ENCODE data around the gene AKR1D1. TPM values are rescaled to one million over a fixed set of nuclear protein-coding genes. Genes with fewer than 3 reads are reported as not detected.
"Not testable (repeated sequence)": the region's sequence is repeated elsewhere in the genome, so short reads cannot be mapped to it uniquely, and the experiment has no call there.

AKR1D1 gene, protein sequence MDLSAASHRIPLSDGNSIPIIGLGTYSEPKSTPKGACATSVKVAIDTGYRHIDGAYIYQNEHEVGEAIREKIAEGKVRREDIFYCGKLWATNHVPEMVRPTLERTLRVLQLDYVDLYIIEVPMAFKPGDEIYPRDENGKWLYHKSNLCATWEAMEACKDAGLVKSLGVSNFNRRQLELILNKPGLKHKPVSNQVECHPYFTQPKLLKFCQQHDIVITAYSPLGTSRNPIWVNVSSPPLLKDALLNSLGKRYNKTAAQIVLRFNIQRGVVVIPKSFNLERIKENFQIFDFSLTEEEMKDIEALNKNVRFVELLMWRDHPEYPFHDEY
- total RNA-seq = not detected in 2 replicates

DNA sequence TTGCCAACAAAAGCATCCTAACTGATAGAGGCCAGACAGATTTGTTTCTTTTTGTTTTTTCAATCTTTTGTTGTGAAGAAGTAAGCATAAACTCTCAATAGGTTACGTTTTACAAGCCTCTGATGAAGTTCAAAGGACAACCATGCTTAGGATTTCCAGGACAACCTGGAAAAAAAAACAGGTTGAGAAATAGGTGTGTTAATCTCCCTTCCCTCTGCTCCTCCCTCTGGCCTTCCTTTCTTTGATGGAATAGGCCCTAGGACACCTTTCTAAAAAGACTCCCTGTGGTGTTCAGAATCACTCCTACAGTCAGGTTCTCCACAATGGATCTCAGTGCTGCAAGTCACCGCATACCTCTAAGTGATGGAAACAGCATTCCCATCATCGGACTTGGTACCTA is at the start of gene AKR1D1:
Gene AKR1D1 (plus strand): TSS at position 264 of the 400 bp plus-strand sequence. CDS start 60 bp downstream, at position 324.
- DNase-seq = no peak

GRCh38 chr7:138027100-138027499 is 49.2 kb upstream of the AKR1D1 start:
- DNase-seq = no peak

- DNase-seq = no peak
These were observed 47.1 kb upstream of the AKR1D1 start for GRCh38 chr7:138029126-138029525.

DNA sequence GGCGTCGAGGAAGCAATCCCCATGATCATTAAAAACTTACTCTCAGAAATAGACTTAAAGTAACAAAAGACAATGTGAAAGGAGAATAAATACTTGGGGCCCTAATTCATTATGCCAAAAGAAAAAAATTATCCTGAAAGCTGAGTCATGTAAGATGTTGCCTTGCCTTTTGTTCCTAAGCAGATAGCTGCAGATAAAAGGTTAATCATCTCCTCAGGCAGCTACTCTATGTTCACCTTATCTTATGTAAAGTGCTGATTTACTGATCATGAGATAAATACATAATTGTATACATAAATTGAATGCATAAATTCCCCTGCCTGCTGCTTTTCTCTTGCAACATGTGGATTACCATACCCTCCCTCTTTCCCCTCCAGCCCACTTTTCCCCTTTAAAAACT is 46.3 kb upstream of the AKR1D1 start:
- no peak for DNase-seq

DNA sequence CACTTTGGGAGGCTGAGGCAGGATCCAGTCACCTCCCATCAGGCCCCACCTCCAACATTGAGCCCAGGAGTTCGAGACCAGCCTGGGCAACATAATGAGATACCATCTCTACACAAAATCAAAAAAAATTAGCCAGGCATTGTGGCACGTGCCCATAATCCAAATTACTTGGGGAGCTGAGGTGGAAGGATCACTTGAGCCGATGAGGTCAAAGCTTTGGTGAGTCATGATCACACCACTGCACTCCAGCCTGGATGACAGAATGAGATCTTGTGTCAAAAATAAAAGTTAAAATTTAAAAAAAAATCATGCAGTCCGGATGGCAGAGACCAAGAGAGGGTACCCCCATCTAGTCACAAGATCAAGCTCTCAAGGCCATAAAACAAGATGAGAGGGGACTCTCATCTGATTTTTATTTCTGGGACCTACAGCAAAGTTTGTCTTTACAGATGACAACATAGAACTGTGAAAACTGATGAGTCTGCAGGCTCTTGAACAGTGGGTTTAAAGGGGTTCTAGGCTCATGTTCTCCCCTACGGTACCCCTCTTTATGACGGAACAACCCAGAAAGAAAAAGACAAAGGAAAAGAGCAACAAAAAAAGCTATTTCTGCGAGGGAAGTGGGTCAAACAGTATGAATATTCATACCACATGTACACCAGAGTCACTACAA is 45.4 kb upstream of the AKR1D1 start:
- DNase-seq = no peak

DNA sequence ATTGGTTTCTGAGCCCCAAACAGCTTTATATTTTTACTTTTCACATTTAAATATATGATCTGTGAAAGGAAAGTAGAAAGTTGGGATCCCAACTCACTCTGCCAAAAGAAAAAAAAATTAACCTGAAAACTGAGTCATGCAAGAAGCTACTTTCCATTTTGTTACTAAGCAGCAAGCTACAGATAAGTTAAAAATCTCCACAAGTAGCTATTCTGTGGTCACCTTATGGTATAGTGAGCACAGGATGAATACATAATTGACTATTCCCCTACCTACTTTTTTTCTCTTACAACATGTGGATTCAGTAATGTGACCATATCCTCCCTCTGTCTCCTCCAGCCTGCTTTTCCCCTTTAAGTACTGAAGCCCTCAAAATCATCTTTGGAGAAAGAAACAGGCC is 44.1 kb upstream of the AKR1D1 start:
- DNase-seq = no peak

DNA sequence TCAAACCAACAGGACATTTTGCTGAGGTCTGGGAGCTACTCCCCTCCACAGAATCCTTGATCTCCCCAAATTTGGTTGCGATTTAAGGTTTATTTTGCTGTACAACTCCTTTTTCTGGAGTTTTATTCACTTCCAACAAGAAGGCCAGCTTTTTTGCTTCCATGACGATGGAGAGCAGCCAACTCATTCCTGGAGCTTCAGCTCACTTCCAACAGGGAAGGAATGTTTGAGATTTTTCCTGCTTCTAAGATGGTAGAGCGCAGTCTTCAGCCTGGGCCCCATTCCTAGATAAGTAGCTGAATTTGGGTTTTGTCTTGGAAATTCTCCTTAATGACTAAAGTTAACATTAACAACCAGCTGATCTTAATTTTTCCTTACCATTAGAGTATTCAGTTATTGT is 43.5 kb upstream of the AKR1D1 start:
- no peak for DNase-seq

GRCh38 chr7:138033241-138033640 is 43.0 kb upstream of the AKR1D1 start:
- DNase-seq = no peak

- DNase-seq = no peak
These were observed 40.1 kb upstream of the AKR1D1 start for GRCh38 chr7:138036135-138036534.

GRCh38 chr7:138040063-138040462 is 36.2 kb upstream of the AKR1D1 start:
- DNase-seq = not testable (repeated sequence)

- DNase-seq = no peak
These were observed 31.4 kb upstream of the AKR1D1 start for GRCh38 chr7:138044897-138045296.

- DNase-seq = no peak
These were observed 28.4 kb upstream of the AKR1D1 start for GRCh38 chr7:138047907-138048306.

DNA sequence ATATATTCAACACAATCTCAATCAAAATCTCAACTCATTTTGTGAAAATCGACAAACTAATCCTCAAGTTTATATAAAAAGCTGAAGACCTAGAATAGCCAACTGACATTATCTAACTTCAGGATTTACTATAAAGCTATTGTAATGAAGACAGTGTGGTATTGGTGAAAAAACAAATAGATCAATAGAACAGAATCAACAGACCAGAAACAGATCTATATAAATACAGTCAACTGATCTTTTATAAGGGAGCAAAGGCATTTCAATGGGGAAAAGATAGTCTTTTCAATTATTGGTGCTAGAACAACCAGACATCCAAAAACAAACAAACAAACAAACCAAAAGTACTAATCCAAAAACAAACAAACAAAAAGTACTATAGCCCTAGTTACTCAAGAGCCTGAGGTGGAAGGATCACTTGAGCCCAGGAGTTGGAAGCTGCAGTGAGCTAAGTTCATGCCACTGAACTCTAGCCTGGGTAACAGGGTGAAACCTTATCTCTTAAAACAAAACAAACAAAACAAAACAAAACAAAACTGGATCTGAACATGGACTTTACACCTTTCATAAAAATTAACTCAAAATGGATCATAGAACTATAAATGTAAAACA is 26.6 kb upstream of the AKR1D1 start:
- DNase-seq = no peak

GRCh38 chr7:138051712-138052247 is 24.5 kb upstream of the AKR1D1 start:
- DNase-seq = not testable (repeated sequence)

- no peak for DNase-seq
These were observed 23.6 kb upstream of the AKR1D1 start for GRCh38 chr7:138052696-138053095.

DNA sequence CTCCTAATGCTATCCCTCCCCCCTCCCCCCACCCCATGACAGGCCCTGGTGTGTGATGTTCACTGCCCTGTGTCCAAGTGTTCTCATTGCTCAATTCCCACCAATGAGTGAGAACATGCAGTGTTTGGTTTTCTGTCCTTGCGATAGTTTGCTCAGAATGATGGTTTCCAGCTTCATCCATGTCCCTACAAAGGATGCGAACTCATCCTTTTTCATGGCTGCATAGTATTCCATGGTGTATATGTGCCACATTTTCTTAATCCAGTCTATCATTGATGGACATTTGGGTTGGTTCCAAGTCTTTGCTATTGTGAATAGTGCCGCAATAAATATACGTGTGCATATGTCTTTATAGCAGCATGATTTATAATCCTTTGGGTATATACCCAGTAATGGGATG is 20.6 kb upstream of the AKR1D1 start:
- DNase-seq = not testable (repeated sequence)

DNA sequence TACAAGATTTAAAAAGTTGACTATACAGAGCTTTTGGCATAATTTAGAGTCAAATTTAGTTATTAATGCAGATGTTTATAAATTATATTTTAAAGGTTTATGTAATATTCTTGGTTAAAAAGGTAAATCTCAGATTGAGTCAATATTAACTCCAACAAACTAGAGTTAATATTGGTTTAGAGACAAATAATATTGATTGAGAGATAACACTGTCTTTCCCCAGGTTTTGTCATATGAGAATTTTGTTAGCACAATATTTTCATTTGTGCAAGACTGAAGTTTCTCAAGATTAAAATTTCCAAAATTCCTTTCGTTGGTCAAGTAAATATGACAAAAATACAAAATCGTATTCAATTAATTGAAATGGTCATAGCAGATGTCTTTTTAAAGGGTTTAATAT is 12.9 kb upstream of the AKR1D1 start:
- DNase-seq = no peak

GRCh38 chr7:138064856-138065357 is 11.4 kb upstream of the AKR1D1 start:
- DNase-seq = no peak

- DNase-seq = no peak
These were observed 10.4 kb upstream of the AKR1D1 start for GRCh38 chr7:138065827-138066226.

DNA sequence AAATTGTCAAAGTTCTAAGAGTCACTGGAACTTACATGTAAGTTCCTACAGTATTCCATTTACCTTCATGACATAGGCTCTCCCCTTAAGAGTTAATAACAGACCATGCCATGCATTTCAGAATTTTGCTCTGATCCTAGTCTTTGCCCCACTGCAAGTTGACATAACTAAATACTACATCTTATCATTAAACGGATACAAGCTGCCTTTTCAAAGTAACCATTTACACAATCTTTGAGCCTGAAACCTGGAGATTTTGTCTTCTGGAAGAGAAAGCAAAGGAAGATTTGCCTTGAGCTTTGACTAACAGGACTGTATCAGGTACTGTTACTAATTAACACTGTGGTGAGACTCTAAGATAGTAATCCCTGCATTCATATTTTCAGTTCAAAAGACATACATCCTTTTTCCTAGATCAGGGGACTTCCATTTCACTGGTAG is 9.3 kb upstream of the AKR1D1 start:
- DNase-seq = no peak

DNA sequence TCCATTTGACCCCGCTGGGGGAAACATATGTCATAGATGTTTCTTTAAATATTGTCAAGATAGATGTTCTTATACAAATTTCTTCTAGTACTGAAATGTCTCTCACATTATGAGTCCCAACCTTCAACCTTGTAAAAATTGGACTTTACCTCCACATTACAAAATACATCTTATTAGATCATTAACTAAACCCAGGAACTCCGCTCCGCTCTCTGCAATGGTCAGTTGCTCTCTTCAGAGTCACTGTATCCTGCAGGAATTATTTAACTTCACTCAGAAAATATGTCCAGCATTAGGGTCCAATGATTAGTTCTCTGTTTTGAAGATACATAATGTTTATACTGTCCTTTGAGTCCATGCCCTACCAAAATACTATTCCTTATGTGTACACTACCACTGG is 8.5 kb upstream of the AKR1D1 start:
- no peak for DNase-seq

DNA sequence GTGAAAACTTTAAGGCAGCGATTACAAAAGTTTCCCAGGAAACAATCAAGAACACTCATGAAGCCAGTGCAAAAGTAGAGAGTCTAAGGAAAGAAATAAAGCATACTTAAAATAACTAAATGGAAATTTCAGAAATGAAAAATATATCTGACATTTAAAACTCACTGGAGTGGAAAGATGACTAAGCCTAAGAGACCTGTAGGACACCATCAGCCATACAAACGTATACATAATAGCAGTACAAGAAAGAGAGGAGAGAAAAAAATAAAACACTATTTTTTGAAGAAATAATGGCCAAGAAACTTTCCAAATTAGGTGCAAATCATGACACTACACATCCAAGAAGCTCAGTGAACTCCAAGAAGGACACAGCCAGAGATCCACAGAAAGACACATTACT is 5.4 kb upstream of the AKR1D1 start:
- no peak for DNase-seq

DNA sequence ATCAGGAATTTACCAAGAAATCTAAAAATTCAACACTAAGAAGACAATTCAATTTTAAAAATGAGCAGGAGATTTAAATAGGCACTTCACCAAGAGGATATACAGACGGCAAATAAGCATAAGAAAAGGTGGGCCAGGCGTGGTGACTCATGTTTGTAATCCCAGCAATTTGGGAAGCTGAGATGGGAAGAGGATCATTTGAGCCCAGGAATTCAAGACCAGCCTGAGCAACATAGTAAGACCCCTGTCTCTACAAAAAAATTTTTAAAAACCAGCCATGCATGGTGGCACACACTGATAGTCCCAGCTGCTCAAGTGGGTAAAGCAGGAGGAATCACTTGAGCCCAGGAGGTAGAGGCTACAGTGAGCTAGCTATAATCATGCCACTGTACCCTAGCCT is 3.5 kb upstream of the AKR1D1 start:
- DNase-seq = no peak
